Esophagus muscularis mucosa (tissue), 4 donors: ENCODE results near the gene TK1.

Experiments used
- CTCF ChIP-seq, 3 experiments: fragments of 200-600 bp in 2 of 3; fragments of 450-650 bp in 1 of 3; sonication (generic) in 2 of 3; IDR thresholded peaks; one replicate each; pipeline ENCODE4 v1.5.1; 2017 to 2019; ENCODE audit warnings: antibody characterized with exemption in 3 of 3, mild to moderate bottlenecking in 2 of 3, moderate library complexity in 1 of 3
- EP300 ChIP-seq: sonication (generic); formaldehyde crosslinking; IDR thresholded peaks from one replicate; pipeline ENCODE4 v1.6.1; 2017; ENCODE audit warnings: antibody characterized with exemption
- POLR2A ChIP-seq: fragments of 450-650 bp; IDR thresholded peaks from one replicate; pipeline ENCODE4 v1.6.1; 2017; ENCODE audit warnings: antibody characterized with exemption, moderate library complexity, mild to moderate bottlenecking, low read depth
- POLR2AphosphoS5 ChIP-seq, 2 donors: sonication (generic); formaldehyde crosslinking; IDR thresholded peaks; one replicate each; pipeline ENCODE4 v1.6.1; 2017; ENCODE audit warnings: antibody characterized with exemption in 2 of 2

GRCh38 chr17:78132084-78132676, 54.7 kb downstream of the TK1 start:
- TF ChIP-seq POLR2A, result no peak
- no peak for TF ChIP-seq POLR2AphosphoS5 (IDR thresholded peaks at IDR 0.05)
- no peak for TF ChIP-seq CTCF (IDR thresholded peaks at IDR 0.05)
- no peak for TF ChIP-seq EP300
